ENCODE measurements around the gene ARSA.

The ARSA gene

GRCh38 chr22:50579752-50580151 lies 48.2 kb downstream of the ARSA start:
- DNase-seq (ENCODE audit: low spot score): no peak

GRCh38 chr22:50578776-50579310 lies 49.1 kb downstream of the ARSA start:
- DNase-seq (ENCODE audit: low spot score): no peak

GRCh38 chr22:50577987-50578775 lies 49.8 kb downstream of the ARSA start, which contains the start of gene CPT1B:
TSS of gene CPT1B (minus strand) at chr22:50578427. CDS start at chr22:50577915, 512 bp downstream.
- no peak for DNase-seq (ENCODE audit: low spot score)

- DNase-seq (ENCODE audit: low spot score): no peak
Measured at GRCh38 chr22:50577697-50577986, 50.3 kb downstream of the ARSA start.

- no peak for DNase-seq (ENCODE audit: low spot score)
Measured at GRCh38 chr22:50576806-50577696, 50.9 kb downstream of the ARSA start.

GRCh38 chr22:50576070-50576469 lies 51.9 kb downstream of the ARSA start:
- DNase-seq (ENCODE audit: low spot score): peak; percentile 63

GRCh38 chr22:50575426-50575941 lies 52.5 kb downstream of the ARSA start:
- no peak for DNase-seq (ENCODE audit: low spot score)
